ENCODE measurements around the gene TWF2. TPM values are rescaled to one million over a fixed set of nuclear protein-coding genes. Genes with fewer than 3 reads are reported as not detected.
A peak's percentile ranks its signal among the peaks of the same experiment; 100 is the strongest.

Gene TWF2
- polyA plus RNA-seq, 4 donors: 26.0 to 36.8 (median 28.0) TPM

GRCh38 chr3:52208556-52208955, 30.4 kb downstream of the TWF2 start:
- DNase-seq (ENCODE audit: low read depth in 4 of 4, low spot score in 3 of 4): no peak

- DNase-seq (ENCODE audit: low read depth in 4 of 4, low spot score in 3 of 4): no peak
Observed at GRCh38 chr3:52205727-52206372, 33.1 kb downstream of the TWF2 start.

GRCh38 chr3:52204337-52205073, 34.5 kb downstream of the TWF2 start:
- DNase-seq (ENCODE audit: low read depth in 4 of 4, low spot score in 3 of 4): no peak

- no peak for DNase-seq (ENCODE audit: low read depth in 4 of 4, low spot score in 3 of 4)
Observed at GRCh38 chr3:52203701-52204100, 35.3 kb downstream of the TWF2 start.

- no peak for DNase-seq (ENCODE audit: low read depth in 4 of 4, low spot score in 3 of 4)
Observed at GRCh38 chr3:52202384-52203077, 36.4 kb downstream of the TWF2 start.

GRCh38 chr3:52200981-52201679, 37.8 kb downstream of the TWF2 start:
- DNase-seq (ENCODE audit: low read depth in 4 of 4, low spot score in 3 of 4): no peak

GRCh38 chr3:52198643-52199608, 40.0 kb downstream of the TWF2 start:
- no peak for DNase-seq (ENCODE audit: low read depth in 4 of 4, low spot score in 3 of 4)

GRCh38 chr3:52197842-52198625, 40.9 kb downstream of the TWF2 start, which contains the start of gene ALAS1:
ALAS1 (plus strand) TSS chr3:52198160; CDS start chr3:52199242, 1,082 bp downstream.
- peak; percentile 85 to 95 (median 88) for DNase-seq (ENCODE audit: low read depth in 4 of 4, low spot score in 3 of 4)

- DNase-seq (ENCODE audit: low read depth in 4 of 4, low spot score in 3 of 4): no peak
Observed at GRCh38 chr3:52197499-52197841, 41.5 kb downstream of the TWF2 start.

- no peak for DNase-seq (ENCODE audit: low read depth in 4 of 4, low spot score in 3 of 4)
Observed at GRCh38 chr3:52196977-52197376, 42.0 kb downstream of the TWF2 start.

- no peak for DNase-seq (ENCODE audit: low read depth in 4 of 4, low spot score in 3 of 4)
Observed at GRCh38 chr3:52195823-52196331, 43.1 kb downstream of the TWF2 start.

- no peak for DNase-seq (ENCODE audit: low read depth in 4 of 4, low spot score in 3 of 4)
Observed at GRCh38 chr3:52195291-52195597, 43.7 kb downstream of the TWF2 start.

- DNase-seq (ENCODE audit: low read depth in 4 of 4, low spot score in 3 of 4): peak in 2 of 4 donors; percentile 43 to 65
Observed at GRCh38 chr3:52194485-52195290, 44.3 kb downstream of the TWF2 start.

GRCh38 chr3:52193065-52193464, 45.9 kb downstream of the TWF2 start:
- DNase-seq (ENCODE audit: low read depth in 4 of 4, low spot score in 3 of 4): no peak

- DNase-seq (ENCODE audit: low read depth in 4 of 4, low spot score in 3 of 4): no peak
Observed at GRCh38 chr3:52191663-52192062, 47.3 kb downstream of the TWF2 start.

GRCh38 chr3:52190294-52191074, 48.5 kb downstream of the TWF2 start:
- no peak for DNase-seq (ENCODE audit: low read depth in 4 of 4, low spot score in 3 of 4)

GRCh38 chr3:52188556-52188955, 50.4 kb downstream of the TWF2 start:
- DNase-seq (ENCODE audit: low read depth in 4 of 4, low spot score in 3 of 4): no peak

Measured in right renal pelvis (tissue), 4 donors.